GM12878 (cell line): ENCODE results near the gene KIAA0930. TPM values are rescaled to one million over a fixed set of nuclear protein-coding genes. Genes with fewer than 3 reads are reported as not detected.

ENCODE experiments used
- ATAC-seq: fragments of 200-7000 bp; cut with Tn5 transposase; 3 replicates; pipeline ENCODE4 v1.9.1; 2020; ENCODE audit warnings: mild to moderate bottlenecking, moderate library complexity
- BruUV-seq: library from RNA; stranded (reverse); fragments of 400-500 nt; replicated peaks from 2 replicates; lab custom pipeline; 2021; lab: Mats Ljungman, UMichigan
- CTCF ChIA-PET: fragments of 300-600 bp; sonication (Branson Sonifier 250); formaldehyde crosslinking; extraction: SDS; loops from one replicate; lab custom pipeline; 2021; ENCODE audit warnings: inconsistent platforms; lab: Yijun Ruan, JAX
- POLR2A ChIA-PET: fragments of 350-600 bp; formaldehyde crosslinking; extraction: SDS; loops from one replicate; lab custom pipeline; 2021; ENCODE audit warnings: inconsistent platforms; lab: Charles Lee
- RAD21 ChIA-PET: fragments of 300-600 bp; sonication (Branson Sonifier 250); formaldehyde crosslinking; loops from one replicate; lab custom pipeline; 2023; ENCODE audit warnings: antibody characterized with exemption; ENCODE audit not compliant: unreplicated experiment; lab: Charles Lee
- SMC1A ChIA-PET: fragments of 300-600 bp; sonication (Branson Sonifier 250); formaldehyde crosslinking; loops from one replicate; lab custom pipeline; 2023; ENCODE audit not compliant: unreplicated experiment, uncharacterized antibody; lab: Charles Lee
- DNase-seq: peaks from one replicate; pipeline ENCODE4 v3.0.0-alpha.2; 2011; ENCODE audit warnings: low read depth, low spot score
- FAIRE-seq: peaks from 3 replicates; lab custom pipeline; 2011; peaks lifted over from hg19 to GRCh38; lab: Jason Lieb, UNC
- H2AFZ ChIP-seq: 2 replicates; pipeline ENCODE4 v1.6.0; 2011; ENCODE audit warnings: low read depth, low read length, control low read depth; ENCODE audit not compliant: control insufficient read depth
- H3K27ac ChIP-seq: 2 replicates; pipeline ENCODE4 v1.5.1; 2011; ENCODE audit warnings: control low read depth; ENCODE audit not compliant: control insufficient read depth, insufficient read depth
- H3K27me3 ChIP-seq, 2 experiments: replicated peaks in 1 of 2; 2 replicates each; pipeline versions ENCODE4 v1.6.0 to v1.6.1; 2011; ENCODE audit warnings: low read length in 1 of 2; ENCODE audit not compliant: control insufficient read depth in 2 of 2, insufficient read depth in 2 of 2
- H3K36me3 ChIP-seq, 2 experiments: 2 replicates each; pipeline ENCODE4 v1.5.1; 2011; ENCODE audit warnings: low read length in 1 of 2; ENCODE audit not compliant: control insufficient read depth in 2 of 2, insufficient read depth in 2 of 2
- H3K4me1 ChIP-seq: 2 replicates; pipeline ENCODE4 v1.6.1; 2011; ENCODE audit warnings: mild to moderate bottlenecking, low read length, moderate library complexity, mixed read lengths; ENCODE audit not compliant: control insufficient read depth, insufficient read depth
- H3K4me2 ChIP-seq: 2 replicates; pipeline ENCODE4 v1.6.0; 2011; ENCODE audit warnings: control low read depth; ENCODE audit not compliant: control insufficient read depth, insufficient read depth
- H3K4me3 ChIP-seq: fragments of 200-600 bp; sonication (generic); 2 replicates; pipeline ENCODE4 v1.5.1; 2016
- H3K79me2 ChIP-seq: 2 replicates; pipeline ENCODE4 v1.6.0; 2011; ENCODE audit warnings: low read length; ENCODE audit not compliant: control insufficient read depth, insufficient read depth
- H3K9ac ChIP-seq: 2 replicates; pipeline ENCODE4 v1.8.0; 2011; ENCODE audit warnings: low read length, control low read depth, mixed read lengths; ENCODE audit not compliant: control insufficient read depth, insufficient read depth
- H3K9me3 ChIP-seq: replicated peaks from 3 replicates; pipeline ENCODE4 v1.5.1; 2011; ENCODE audit warnings: mild to moderate bottlenecking, low read length; ENCODE audit not compliant: control insufficient read depth, insufficient read depth
- H4K20me1 ChIP-seq: 2 replicates; pipeline ENCODE4 v1.6.0; 2011; ENCODE audit not compliant: control insufficient read depth, insufficient read depth
- BCL11A ChIP-seq: IDR thresholded peaks from 2 replicates; pipeline ENCODE4 v1.6.1; 2011; ENCODE audit warnings: low read depth, low read length
- CTCF ChIP-seq, 3 experiments: IDR thresholded peaks in 2 of 3; conservative IDR thresholded peaks in 1 of 3; 2 replicates each; pipeline ENCODE4 v1.5.1; 2011; ENCODE audit warnings: low read depth in 3 of 3, low read length in 3 of 3, mild to moderate bottlenecking in 3 of 3, control low read depth in 2 of 3, moderate library complexity in 2 of 3, inconsistent platforms in 1 of 3, mixed read lengths in 1 of 3; ENCODE audit not compliant: control insufficient read depth in 2 of 3, insufficient read depth in 1 of 3; ENCODE audit errors: extremely low read depth in 1 of 3
- IRF5 ChIP-seq: fragments of 450-650 bp; IDR thresholded peaks from 2 replicates; pipeline ENCODE4 v1.6.1; 2017; ENCODE audit warnings: borderline replicate concordance
- KDM1A ChIP-seq: fragments of 200-600 bp; sonication (generic); IDR thresholded peaks from 2 replicates; pipeline ENCODE4 v1.6.1; 2016; ENCODE audit warnings: borderline replicate concordance
- NFYB ChIP-seq: IDR thresholded peaks from 2 replicates; pipeline ENCODE4 v1.6.1; 2011; ENCODE audit warnings: low read depth, mild to moderate bottlenecking, low read length, improper control_type of control experiment, moderate library complexity; ENCODE audit not compliant: insufficient read depth
- POU2F2 ChIP-seq: IDR thresholded peaks from 3 replicates; pipeline ENCODE4 v1.6.1; 2011; ENCODE audit warnings: low read depth, mild to moderate bottlenecking, low read length, borderline replicate concordance
- RAD21 ChIP-seq: IDR thresholded peaks from 2 replicates; pipeline ENCODE4 v1.6.1; 2011; ENCODE audit warnings: mild to moderate bottlenecking, low read depth, low read length, moderate library complexity; ENCODE audit not compliant: insufficient read depth
- RFX5 ChIP-seq: IDR thresholded peaks from 2 replicates; pipeline ENCODE4 v1.6.1; 2011; ENCODE audit warnings: low read depth, low read length, improper control_type of control experiment
- SMC3 ChIP-seq: IDR thresholded peaks from 2 replicates; pipeline ENCODE4 v1.6.1; 2011; ENCODE audit warnings: low read length, improper control_type of control experiment, borderline replicate concordance
- SREBF1 ChIP-seq: IDR thresholded peaks from 2 replicates; pipeline ENCODE4 v1.6.1; 2012; ENCODE audit warnings: mild to moderate bottlenecking, low read length
- SRF ChIP-seq, 2 experiments: IDR thresholded peaks; 2 replicates each; pipeline ENCODE4 v1.6.1; 2011; ENCODE audit warnings: low read depth in 2 of 2, low read length in 2 of 2, mild to moderate bottlenecking in 1 of 2, moderate library complexity in 1 of 2
- STAT1 ChIP-seq: fragments of 450-650 bp; conservative IDR thresholded peaks from 2 replicates; pipeline ENCODE4 v1.6.1; 2014; ENCODE audit warnings: antibody characterized with exemption, mild to moderate bottlenecking
- YBX1 ChIP-seq: fragments of 450-650 bp; IDR thresholded peaks from 2 replicates; pipeline ENCODE4 v1.6.1; 2016; ENCODE audit warnings: antibody characterized with exemption
- ZNF217 ChIP-seq: fragments of 450-650 bp; IDR thresholded peaks from 2 replicates; pipeline ENCODE4 v1.6.1; 2017; ENCODE audit warnings: antibody characterized with exemption, mild to moderate bottlenecking
- ZNF622 ChIP-seq: fragments of 450-650 bp; IDR thresholded peaks from 2 replicates; pipeline ENCODE4 v1.6.1; 2017; ENCODE audit warnings: mild to moderate bottlenecking, inconsistent platforms
- whole genome bisulfite sequencing: methylation state at CpG from one replicate; pipeline ENCODE4 v1.1.6; 2016; ENCODE audit warnings: low lambda C conversion rate; ENCODE audit not compliant: insufficient replicate concordance, insufficient coverage; ENCODE audit errors: missing lambda C conversion rate; 5-methylcytosine and 5-hydroxymethylcytosine counted together
- in situ Hi-C: fragments of 300-500 bp; cut with MboI; formaldehyde crosslinking; loops from 9 replicates; pipeline ENCODE4 v1.14.3; 2018; ENCODE audit warnings: mixed read lengths
- intact Hi-C: fragments of 100-400 bp; cut with micrococcal nuclease; formaldehyde crosslinking; loops from one replicate; pipeline ENCODE4 v1.14.2; 2022; ENCODE audit not compliant: unreplicated experiment
- polyA plus RNA-seq, 11 experiments: library from polyadenylated mRNA; depleted of rRNA in 4 of 11; unstranded in 6 of 11; stranded (reverse) in 5 of 11; fragments of >200 nt; fragmentation: Nextera tagmentation in 4 of 11; fragmentation: Illumina TruSeq in 1 of 11; extraction: Ambion mirVana in 4 of 11; extraction: Trizol in 1 of 11; gene quantifications; 1 replicate in 1 of 11; 2 replicates in 10 of 11; pipeline versions ENCODE4 v1.2.1 to v1.2.3, GENCODE V29; 2011 to 2016; ENCODE audit warnings: inconsistent platforms in 2 of 11, missing spikeins in 2 of 11, low read depth in 1 of 11
- total RNA-seq, 4 experiments: library from RNA; depleted of rRNA in 3 of 4; stranded (reverse); fragments of >200 nt in 3 of 4; fragmentation: Illumina TruSeq in 1 of 4; extraction: Trizol in 1 of 4; gene quantifications; 2 replicates each; pipeline versions ENCODE4 v1.2.1 to v1.2.3, GENCODE V29; 2013 to 2021
- TF ChIP-seq, protein P1 (sequence below): fragments of 450-650 bp; IDR thresholded peaks from 2 replicates; pipeline ENCODE4 v1.6.1; 2017; ENCODE audit warnings: mild to moderate bottlenecking

Gene KIAA0930
- total and polyA plus RNA-seq, 10 of the 15 experiments (the other 5 are each of a cell fraction or from before 2014, with no cell fraction given) = 3.6 to 125 (median 46.3) TPM

DNA sequence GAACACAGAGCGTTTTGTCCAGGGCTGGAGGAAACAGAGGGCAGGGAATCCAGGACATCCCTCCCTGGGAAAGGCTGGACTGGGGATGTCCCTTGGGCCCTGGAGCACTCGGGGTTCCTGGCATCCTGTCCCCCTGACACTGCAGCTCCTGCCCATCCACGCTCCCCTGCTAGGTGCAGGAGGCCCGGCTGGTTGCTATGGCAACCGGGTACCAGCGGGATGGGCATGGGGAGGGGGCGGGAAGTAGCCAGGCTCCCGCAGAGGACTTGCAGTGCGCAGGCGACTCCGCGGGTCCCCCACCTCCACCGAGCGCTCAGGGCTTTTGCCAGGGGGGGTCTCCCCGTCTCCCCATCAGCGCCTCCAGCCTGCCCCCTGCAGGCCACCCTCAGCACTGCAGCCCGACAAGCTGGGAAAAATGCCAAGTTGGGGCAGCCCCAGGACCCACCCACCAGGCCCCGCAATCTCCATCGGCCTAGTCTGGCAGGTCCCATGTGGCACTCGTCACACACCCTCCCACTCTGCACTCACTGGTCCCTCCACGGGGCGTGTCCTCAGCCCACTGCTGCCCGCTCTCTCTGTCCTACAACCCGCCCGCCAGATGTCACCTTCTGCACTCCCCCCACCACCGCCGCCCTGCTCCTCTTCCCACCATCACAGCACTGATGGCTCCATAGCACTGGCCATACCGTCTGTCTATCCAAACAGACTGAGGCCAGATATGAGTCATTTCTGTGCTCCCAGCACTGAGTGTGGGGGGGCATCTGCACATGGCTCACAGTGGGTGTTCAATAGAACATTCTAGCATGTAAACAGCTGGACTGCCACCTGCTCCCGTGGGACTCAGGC lies 31.5 kb downstream of the KIAA0930 start:
- Histone ChIP-seq H2AFZ (no peak overlapping the region), H3K4me1 (peaks cover 7% of the 10 kb centered on the region), H3K9me3 (no peaks in the 10 kb centered on the region), H3K4me2 (no peak overlapping the region), H3K27me3 (no peaks in the 10 kb centered on the region), H3K27ac (no peak overlapping the region), H3K79me2 (peaks cover 4% of the 10 kb centered on the region), H3K9ac (no peak overlapping the region), H3K4me3 (no peak overlapping the region), H3K36me3 (peaks cover 5 to 27% of the 10 kb centered on the region in 2 experiments; a peak in 3 of 4 replicates), H4K20me1 (no peaks in the 10 kb centered on the region)
- DNase-seq (no peak), FAIRE-seq (no peak), ATAC-seq (peak; percentile 32)
- SMC1A ChIA-PET = interaction anchor here (1.0 kb wide), 2 partner anchors 17 to 44 kb away, joined by 3 read pairs; no protein-coding TSS in a partner anchor
- POLR2A ChIA-PET = interaction anchor here (0.7 kb wide), 1 partner anchor 39 kb away, joined by 3 read pairs; no protein-coding TSS in a partner anchor
- in situ Hi-C loops (no loop called here), intact Hi-C loops (no loop called here)
- CTCF ChIA-PET = interaction anchor here (0.8 to 2.3 kb wide), 8 partner anchors 10 to 106 kb away, joined by 3 to 7 read pairs (median 3); no protein-coding TSS in a partner anchor
- RAD21 ChIA-PET = no interaction called here
- WGBS = 81% methylated on average over 28 of the region's 29 CpGs
- BruUV-seq = no TSS peak
- TF ChIP-seq RFX5 (no peak), YBX1 (no peak), SRF (IDR thresholded peaks at IDR 0.05; ENCODE audit: low read depth in 2 of 2, low read length in 2 of 2) (no peak), BCL11A (no peak), CTCF (IDR thresholded peaks at IDR 0.05 in 2 of 3, conservative IDR thresholded peaks at IDR 0.05 in 1 of 3; ENCODE audit: control insufficient read depth in 2 of 3, extremely low read depth in 1 of 3, insufficient read depth in 1 of 3, low read depth in 3 of 3, low read length in 3 of 3) (peak; percentile 41 to 88 (median 65)), IRF5 (no peak), KDM1A (no peak), RAD21 (0 out of 2 replicates have a peak, but pooled peaks have one; percentile 32), POU2F2 (no peak), SMC3 (peak; percentile 17; the same call in 1 of the 2 replicates), ZNF622 (no peak), NFYB (no peak), STAT1 (no peak), ZNF217 (no peak), SREBF1 (no peak)
- TF ChIP-seq, protein P1, sequence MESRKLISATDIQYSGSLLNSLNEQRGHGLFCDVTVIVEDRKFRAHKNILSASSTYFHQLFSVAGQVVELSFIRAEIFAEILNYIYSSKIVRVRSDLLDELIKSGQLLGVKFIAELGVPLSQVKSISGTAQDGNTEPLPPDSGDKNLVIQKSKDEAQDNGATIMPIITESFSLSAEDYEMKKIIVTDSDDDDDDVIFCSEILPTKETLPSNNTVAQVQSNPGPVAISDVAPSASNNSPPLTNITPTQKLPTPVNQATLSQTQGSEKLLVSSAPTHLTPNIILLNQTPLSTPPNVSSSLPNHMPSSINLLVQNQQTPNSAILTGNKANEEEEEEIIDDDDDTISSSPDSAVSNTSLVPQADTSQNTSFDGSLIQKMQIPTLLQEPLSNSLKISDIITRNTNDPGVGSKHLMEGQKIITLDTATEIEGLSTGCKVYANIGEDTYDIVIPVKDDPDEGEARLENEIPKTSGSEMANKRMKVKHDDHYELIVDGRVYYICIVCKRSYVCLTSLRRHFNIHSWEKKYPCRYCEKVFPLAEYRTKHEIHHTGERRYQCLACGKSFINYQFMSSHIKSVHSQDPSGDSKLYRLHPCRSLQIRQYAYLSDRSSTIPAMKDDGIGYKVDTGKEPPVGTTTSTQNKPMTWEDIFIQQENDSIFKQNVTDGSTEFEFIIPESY = no peak
